UCSD-AML1 (cell line): ENCODE measurements around the gene APOBEC3H.

ENCODE experiments used
- DNase-seq: peaks from one replicate; lab custom pipeline; 2025; ENCODE audit not compliant: unreplicated experiment; lab: John Stamatoyannopoulos, UW

The APOBEC3H gene

DNA sequence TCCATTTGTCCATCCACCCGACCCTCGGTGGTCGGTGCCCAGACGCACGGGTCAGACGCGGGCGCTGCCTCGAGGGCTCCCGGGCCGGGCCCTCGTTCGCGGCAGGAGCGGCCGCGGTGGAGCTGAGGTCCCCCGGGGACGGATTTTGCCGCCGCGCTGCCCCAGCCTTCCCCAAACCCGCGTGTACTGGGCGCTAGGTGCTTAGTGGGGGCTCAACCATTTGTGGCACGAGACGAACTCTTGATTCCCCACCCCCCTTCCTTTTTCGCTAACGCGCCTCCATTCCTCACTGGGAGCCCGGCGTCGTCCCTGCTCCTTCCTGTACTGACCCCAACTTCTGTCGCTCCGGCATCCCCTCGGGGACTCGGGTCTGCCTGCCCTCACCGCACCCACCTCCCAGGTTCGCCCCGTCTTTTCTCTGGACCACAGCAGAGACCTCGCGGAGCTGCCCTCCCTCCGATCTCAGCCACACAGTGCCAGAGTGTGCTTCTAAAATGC is 56.2 kb downstream of the APOBEC3H start:
- DNase-seq, result no peak
